ENCODE results near the gene GABARAPL2.

GRCh38 chr16:75624921-75625334 is 58.7 kb downstream of the GABARAPL2 start:
- TF ChIP-seq POLR2AphosphoS5 (IDR thresholded peaks at IDR 0.05; ENCODE audit: low read depth) (no peak), CTCF (conservative IDR thresholded peaks at IDR 0.05; ENCODE audit: low read depth in 2 of 2) (no peak), EZH2 (IDR thresholded peaks at IDR 0.05; ENCODE audit: low read depth, unreplicated experiment) (no peak), ZNF331 (CRISPR knock-in tag; IDR thresholded peaks at IDR 0.05; ENCODE audit: low read depth) (no peak), ZNF462 (CRISPR knock-in tag; IDR thresholded peaks at IDR 0.05) (no peak), REST (IDR thresholded peaks at IDR 0.05; ENCODE audit: unreplicated experiment) (no peak), EZH2phosphoT487 (IDR thresholded peaks at IDR 0.05; ENCODE audit: unreplicated experiment) (no peak), ZNF114 (CRISPR knock-in tag; IDR thresholded peaks at IDR 0.05) (no peak), JUNB (IDR thresholded peaks at IDR 0.05; ENCODE audit: unreplicated experiment) (no peak), ETS1 (IDR thresholded peaks at IDR 0.05) (no peak), CREB1 (CRISPR knock-in tag; IDR thresholded peaks at IDR 0.05; ENCODE audit: low read depth) (no peak)
